CD4-positive, alpha-beta T cell treated with Interleukin-1 beta for 1 hour (primary cell): ENCODE data around the gene CYP2J2.
A peak's percentile ranks its signal among the peaks of the same experiment; 100 is the strongest.
"Not testable (repeated sequence)": the region's sequence is repeated elsewhere in the genome, so short reads cannot be mapped to it uniquely, and the experiment has no call there.

Source experiments
- DNase-seq, 2 donors: peaks; one replicate each; pipeline ENCODE4 v3.0.0-alpha.2; 2020 to 2022

CYP2J2 gene

GRCh38 chr1:59926381-59927123 lies at the start of gene CYP2J2:
Gene CYP2J2 (minus strand): TSS chr1:59926773. CDS start chr1:59926746, 27 bp downstream.
- peak; percentile 4 to 8 for DNase-seq

GRCh38 chr1:59973719-59974118 lies 47.1 kb upstream of the CYP2J2 start:
- no peak for DNase-seq

- no peak for DNase-seq
Observed at GRCh38 chr1:59972216-59972927, 45.8 kb upstream of the CYP2J2 start.

GRCh38 chr1:59971464-59971911 lies 44.9 kb upstream of the CYP2J2 start:
- peak; percentile 19 to 20 for DNase-seq

GRCh38 chr1:59969542-59970175 lies 43.1 kb upstream of the CYP2J2 start:
- not testable (repeated sequence) for DNase-seq

GRCh38 chr1:59968746-59969145 lies 42.2 kb upstream of the CYP2J2 start:
- not testable (repeated sequence) for DNase-seq

- no peak for DNase-seq
Observed at GRCh38 chr1:59967780-59968179, 41.2 kb upstream of the CYP2J2 start.

- no peak for DNase-seq
Observed at GRCh38 chr1:59967141-59967697, 40.6 kb upstream of the CYP2J2 start.

- no peak for DNase-seq
Observed at GRCh38 chr1:59952065-59952464, 25.5 kb upstream of the CYP2J2 start.

- no peak for DNase-seq
Observed at GRCh38 chr1:59949648-59950047, 23.1 kb upstream of the CYP2J2 start.

GRCh38 chr1:59948990-59949389 lies 22.4 kb upstream of the CYP2J2 start:
- no peak for DNase-seq

GRCh38 chr1:59947047-59947938 lies 20.7 kb upstream of the CYP2J2 start:
- DNase-seq = peak; percentile 41 to 44

GRCh38 chr1:59945790-59946189 lies 19.2 kb upstream of the CYP2J2 start:
- DNase-seq = no peak

- DNase-seq = no peak
Observed at GRCh38 chr1:59939393-59939792, 12.8 kb upstream of the CYP2J2 start.

GRCh38 chr1:59937636-59938210 lies 11.2 kb upstream of the CYP2J2 start:
- no peak for DNase-seq

GRCh38 chr1:59936358-59936821 lies 9.8 kb upstream of the CYP2J2 start:
- DNase-seq = no peak

- no peak for DNase-seq
Observed at GRCh38 chr1:59928996-59929395, 2.4 kb upstream of the CYP2J2 start.

- no peak for DNase-seq
Observed at GRCh38 chr1:59927213-59927612, 640 bp upstream of the CYP2J2 start.

- no peak for DNase-seq
Observed at GRCh38 chr1:59924653-59925052, 1.9 kb downstream of the CYP2J2 start.

- not testable (repeated sequence) for DNase-seq
Observed at GRCh38 chr1:59921258-59921899, 5.2 kb downstream of the CYP2J2 start.

GRCh38 chr1:59919746-59920145 lies 6.8 kb downstream of the CYP2J2 start:
- DNase-seq = no peak
